ENCODE data around the gene WWOX.

- no peak for TF ChIP-seq CTCF (conservative IDR thresholded peaks at IDR 0.05; ENCODE audit: low read depth, low read length)
- no peak for TF ChIP-seq USF2 (IDR thresholded peaks at IDR 0.05; ENCODE audit: low read depth, low read length)
- TF ChIP-seq, protein P1, sequence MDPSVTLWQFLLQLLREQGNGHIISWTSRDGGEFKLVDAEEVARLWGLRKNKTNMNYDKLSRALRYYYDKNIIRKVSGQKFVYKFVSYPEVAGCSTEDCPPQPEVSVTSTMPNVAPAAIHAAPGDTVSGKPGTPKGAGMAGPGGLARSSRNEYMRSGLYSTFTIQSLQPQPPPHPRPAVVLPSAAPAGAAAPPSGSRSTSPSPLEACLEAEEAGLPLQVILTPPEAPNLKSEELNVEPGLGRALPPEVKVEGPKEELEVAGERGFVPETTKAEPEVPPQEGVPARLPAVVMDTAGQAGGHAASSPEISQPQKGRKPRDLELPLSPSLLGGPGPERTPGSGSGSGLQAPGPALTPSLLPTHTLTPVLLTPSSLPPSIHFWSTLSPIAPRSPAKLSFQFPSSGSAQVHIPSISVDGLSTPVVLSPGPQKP (IDR thresholded peaks at IDR 0.05; ENCODE audit: borderline replicate concordance, low read depth, low read length), result no peak
- no peak for TF ChIP-seq BHLHE40 (IDR thresholded peaks at IDR 0.05; ENCODE audit: low read depth, low read length)
- no peak for TF ChIP-seq RAD21 (IDR thresholded peaks at IDR 0.05; ENCODE audit: low read length)
- TF ChIP-seq MAFK (IDR thresholded peaks at IDR 0.05; ENCODE audit: low read depth, low read length), result no peak
- no peak for TF ChIP-seq POLR2A (IDR thresholded peaks at IDR 0.05; ENCODE audit: low read depth, low read length)
- TF ChIP-seq CHD1 (IDR thresholded peaks at IDR 0.05; ENCODE audit: low read depth, low read length), result no peak
- TF ChIP-seq MXI1 (IDR thresholded peaks at IDR 0.05; ENCODE audit: borderline replicate concordance, low read depth, low read length), result no peak
- TF ChIP-seq FOS (IDR thresholded peaks at IDR 0.05; ENCODE audit: low read depth, low read length), result no peak
Measured at GRCh38 chr16:78955206-78955605, 855.8 kb downstream of the WWOX start.
